ENCODE measurements around the gene WDR64. TPM values are rescaled to one million over a fixed set of nuclear protein-coding genes. Genes with fewer than 3 reads are reported as not detected.

The WDR64 gene
- total and polyA plus RNA-seq, 8 donors = 0.17 to 0.33 (median 0.28) TPM; not detected in 3

GRCh38 chr1:241828463-241829021 is 176.5 kb downstream of the WDR64 start:
- TF ChIP-seq CTCF (IDR thresholded peaks at IDR 0.05) = no peak
- Histone ChIP-seq H3K4me3 (no peak overlapping the region), H3K27ac (no peak overlapping the region), H3K4me1 (no peaks in the 10 kb centered on the region), H3K36me3 (no peaks in the 10 kb centered on the region), H3K9me3 (no peaks in the 10 kb centered on the region), H3K27me3 (peaks cover 0 to 4% of the 10 kb centered on the region in 2 donors)
- intact Hi-C loops (cut with DNase I) = loop anchor here in 1 of 2 donors (10.0 kb wide), 1 partner anchor 294 kb away; the partner anchor contains the start of gene KMO
- ATAC-seq = no peak
- DNase-seq = no peak

- H3K27ac ChIP-seq = no peak overlapping the region
- TF ChIP-seq CTCF (IDR thresholded peaks at IDR 0.05) = no peak
- no peaks in the 10 kb centered on the region for H3K9me3 ChIP-seq
- intact Hi-C loops (cut with DNase I) = loop anchor here in 1 of 2 donors (10.0 kb wide), 1 partner anchor 295 kb away; the partner anchor contains the start of gene KMO
- H3K36me3 ChIP-seq = no peaks in the 10 kb centered on the region
- DNase-seq (no peak), ATAC-seq (no peak)
- H3K4me3 ChIP-seq = no peak overlapping the region
- H3K27me3 ChIP-seq = peaks cover 0 to 4% of the 10 kb centered on the region in 2 donors
- H3K4me1 ChIP-seq = no peaks in the 10 kb centered on the region
Observed at GRCh38 chr1:241829468-241829867, 177.4 kb downstream of the WDR64 start.

- ATAC-seq = peak; percentile 59
- no peak overlapping the region for H3K4me3 ChIP-seq
- H3K27ac ChIP-seq = no peak overlapping the region
- H3K27me3 ChIP-seq = peaks cover 0 to 4% of the 10 kb centered on the region in 2 donors
- intact Hi-C loops (cut with DNase I) = no loop called here
- H3K9me3 ChIP-seq = no peaks in the 10 kb centered on the region
- no peaks in the 10 kb centered on the region for H3K4me1 ChIP-seq
- peak in 1 of 2 donors; percentile 43 for TF ChIP-seq CTCF (IDR thresholded peaks at IDR 0.05)
- no peaks in the 10 kb centered on the region for H3K36me3 ChIP-seq
- DNase-seq = peak in 2 of 4 donors; percentile 29 to 60
Observed at GRCh38 chr1:241834733-241835377, 182.8 kb downstream of the WDR64 start.

GRCh38 chr1:241836941-241837340 is 184.9 kb downstream of the WDR64 start:
- ATAC-seq (no peak), DNase-seq (no peak)
- Histone ChIP-seq H3K27me3 (no peaks in the 10 kb centered on the region), H3K36me3 (no peaks in the 10 kb centered on the region), H3K4me3 (no peak overlapping the region), H3K4me1 (no peaks in the 10 kb centered on the region), H3K9me3 (no peaks in the 10 kb centered on the region), H3K27ac (no peak overlapping the region)
- no peak for TF ChIP-seq CTCF (IDR thresholded peaks at IDR 0.05)
- intact Hi-C loops (cut with DNase I) = no loop called here

GRCh38 chr1:241837416-241837815 is 185.3 kb downstream of the WDR64 start:
- Histone ChIP-seq H3K4me1 (no peaks in the 10 kb centered on the region), H3K27ac (no peak overlapping the region), H3K27me3 (no peaks in the 10 kb centered on the region), H3K9me3 (no peaks in the 10 kb centered on the region), H3K4me3 (no peak overlapping the region), H3K36me3 (no peaks in the 10 kb centered on the region)
- ATAC-seq (no peak), DNase-seq (no peak)
- intact Hi-C loops (cut with DNase I) = no loop called here
- TF ChIP-seq CTCF (IDR thresholded peaks at IDR 0.05) = no peak
